ENCODE measurements around the gene MRPL38. TPM values are rescaled to one million over a fixed set of nuclear protein-coding genes. Genes with fewer than 3 reads are reported as not detected.

Gene MRPL38
- total RNA-seq, 1 experiment from 2014 or later: 108 TPM

GRCh38 chr17:75896415-75897159 lies 8.1 kb downstream of the MRPL38 start, which contains the start of gene TRIM65:
Gene TRIM65 (minus strand): TSS chr17:75896951. CDS start chr17:75896937, 14 bp downstream.
- Histone ChIP-seq H2AK5ac (ENCODE audit: insufficient read length, low read length) (no peak within 1 kb of the TSS), H3K18ac (ENCODE audit: insufficient read length, low read depth, low read length) (peak within 1 kb of the TSS; percentile 66), H3K4me2 (ENCODE audit: insufficient read depth, insufficient read length, low read length) (peak within 1 kb of the TSS; percentile 63), H3K4ac (ENCODE audit: low read depth, low read length) (no peak within 1 kb of the TSS), H4K91ac (ENCODE audit: insufficient read length, low read depth, low read length) (no peak within 1 kb of the TSS), H3K79me2 (ENCODE audit: insufficient read depth, low read length) (no peaks in the 10 kb centered on the region), H2AFZ (ENCODE audit: low read length) (no peak within 1 kb of the TSS), H2BK15ac (ENCODE audit: low read depth, low read length) (no peak within 1 kb of the TSS), H3K27ac (ENCODE audit: insufficient read length, low read depth, low read length) (no peak within 1 kb of the TSS), H3K14ac (ENCODE audit: insufficient read depth, low read length) (peak within 1 kb of the TSS; percentile 74; the same call in 1 of the 2 replicates), H4K8ac (replicated peaks; ENCODE audit: insufficient read length, low read depth, low read length) (no peak within 1 kb of the TSS), H3K23ac (ENCODE audit: insufficient read length, low read depth, low read length) (no peak within 1 kb of the TSS), H4K5ac (ENCODE audit: insufficient read length, low read depth, low read length) (no peak within 1 kb of the TSS), H2BK20ac (ENCODE audit: low read depth, low read length, poor library complexity, severe bottlenecking) (no peak within 1 kb of the TSS), H2BK5ac (ENCODE audit: insufficient read length, low read length) (no peak within 1 kb of the TSS), H3K4me1 (ENCODE audit: insufficient read depth, low read length) (no peaks in the 10 kb centered on the region; the same call in 1 of the 2 replicates), H3K27me3 (ENCODE audit: insufficient read depth, low read length) (no peaks in the 10 kb centered on the region), H3K79me1 (ENCODE audit: insufficient read depth, low read depth, low read length, poor library complexity, severe bottlenecking) (no peaks in the 10 kb centered on the region), H2BK12ac (ENCODE audit: insufficient read length, low read depth, low read length) (no peak within 1 kb of the TSS), H2BK120ac (ENCODE audit: low read depth, low read length, poor library complexity, severe bottlenecking) (no peak within 1 kb of the TSS), H3K56ac (ENCODE audit: insufficient read length, low read depth, low read length) (no peak within 1 kb of the TSS), H3K9ac (ENCODE audit: extremely low read depth, insufficient read length, low read length) (peak within 1 kb of the TSS; percentile 52), H4K20me1 (ENCODE audit: control insufficient read depth, insufficient read depth, insufficient read length) (no peaks in the 10 kb centered on the region), H3K23me2 (ENCODE audit: insufficient read length, low read depth, low read length, poor library complexity, severe bottlenecking) (peaks cover 8% of the 10 kb centered on the region), H3T11ph (ENCODE audit: low read length) (no peak within 1 kb of the TSS), H3K9me3 (ENCODE audit: control insufficient read depth, low read depth, low read length) (no peaks in the 10 kb centered on the region)
- H3K27me3 Mint-ChIP-seq (ENCODE audit: low read depth): no peaks in the 10 kb centered on the region; the same call in 1 of the 2 replicates
- DNase-seq: peak; percentile 88
- H3K36me3 Mint-ChIP-seq (ENCODE audit: insufficient read depth in 1 of 3, low read depth in 3 of 3): peaks cover 9 to 45% (median 34%) of the 10 kb centered on the region in 3 experiments
- TF ChIP-seq CTCF (conservative IDR thresholded peaks at IDR 0.05): no peak
- H3K4me1 Mint-ChIP-seq: peaks cover 25 to 28% of the 10 kb centered on the region in 2 experiments
- WGBS (ENCODE audit: extremely low coverage, insufficient read length, low lambda C conversion rate): no CpG with 5 or more reads among the region's 102 CpGs
- peak within 1 kb of the TSS; percentile 61 to 76 (median 70); a peak in 6 of 7 replicates for H3K27ac Mint-ChIP-seq
- H3K9me3 Mint-ChIP-seq: no peaks in the 10 kb centered on the region
- H3K4me3 Mint-ChIP-seq: peak within 1 kb of the TSS; percentile 76 to 84
